ENCODE results near the gene BPIFB6.

The BPIFB6 gene

GRCh38 chr20:33067806-33068205 is 36.4 kb downstream of the BPIFB6 start:
- no peak for TF ChIP-seq CTCF (IDR thresholded peaks at IDR 0.05)

- TF ChIP-seq CTCF (IDR thresholded peaks at IDR 0.05): no peak
Observed at GRCh38 chr20:33068251-33068939, 36.9 kb downstream of the BPIFB6 start.

GRCh38 chr20:33069673-33070072 is 38.2 kb downstream of the BPIFB6 start:
- no peak for TF ChIP-seq CTCF (IDR thresholded peaks at IDR 0.05)

GRCh38 chr20:33070111-33071053 is 38.9 kb downstream of the BPIFB6 start:
- no peak for TF ChIP-seq CTCF (IDR thresholded peaks at IDR 0.05)

- no peak for TF ChIP-seq CTCF (IDR thresholded peaks at IDR 0.05)
Observed at GRCh38 chr20:33071198-33071597, 39.8 kb downstream of the BPIFB6 start.

GRCh38 chr20:33072362-33072761 is 40.9 kb downstream of the BPIFB6 start:
- TF ChIP-seq CTCF (IDR thresholded peaks at IDR 0.05): no peak

GRCh38 chr20:33072813-33073212 is 41.4 kb downstream of the BPIFB6 start:
- no peak for TF ChIP-seq CTCF (IDR thresholded peaks at IDR 0.05)
